Measurements from ENCODE around the gene WNT7B. TPM values are rescaled to one million over a fixed set of nuclear protein-coding genes. Genes with fewer than 3 reads are reported as not detected.

WNT7B gene
- total RNA-seq, 4 donors from 2014 or later, result not detected

DNA sequence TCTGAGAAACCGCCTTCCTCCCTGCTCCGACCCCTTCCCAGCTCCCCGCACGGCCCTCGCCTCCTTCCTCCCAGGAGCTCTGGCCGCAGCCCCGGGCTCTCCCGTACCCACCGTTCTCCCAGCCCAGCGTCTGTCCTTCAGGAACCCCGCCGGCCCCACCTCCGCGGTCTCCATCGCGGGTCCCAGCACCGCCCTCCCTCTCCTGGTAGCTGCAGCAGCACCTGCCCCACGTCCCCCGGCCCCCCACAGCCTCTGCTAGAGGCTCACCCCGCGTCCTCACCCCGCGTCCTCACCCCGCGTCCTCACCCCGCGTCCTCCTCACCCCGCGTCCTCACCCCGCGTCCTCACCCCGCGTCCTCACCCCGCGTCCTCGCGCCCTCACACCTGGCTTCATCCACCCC, 85.9 kb downstream of the WNT7B start:
- no peak for TF ChIP-seq POLR2A (IDR thresholded peaks at IDR 0.05)
- TF ChIP-seq, protein P1, sequence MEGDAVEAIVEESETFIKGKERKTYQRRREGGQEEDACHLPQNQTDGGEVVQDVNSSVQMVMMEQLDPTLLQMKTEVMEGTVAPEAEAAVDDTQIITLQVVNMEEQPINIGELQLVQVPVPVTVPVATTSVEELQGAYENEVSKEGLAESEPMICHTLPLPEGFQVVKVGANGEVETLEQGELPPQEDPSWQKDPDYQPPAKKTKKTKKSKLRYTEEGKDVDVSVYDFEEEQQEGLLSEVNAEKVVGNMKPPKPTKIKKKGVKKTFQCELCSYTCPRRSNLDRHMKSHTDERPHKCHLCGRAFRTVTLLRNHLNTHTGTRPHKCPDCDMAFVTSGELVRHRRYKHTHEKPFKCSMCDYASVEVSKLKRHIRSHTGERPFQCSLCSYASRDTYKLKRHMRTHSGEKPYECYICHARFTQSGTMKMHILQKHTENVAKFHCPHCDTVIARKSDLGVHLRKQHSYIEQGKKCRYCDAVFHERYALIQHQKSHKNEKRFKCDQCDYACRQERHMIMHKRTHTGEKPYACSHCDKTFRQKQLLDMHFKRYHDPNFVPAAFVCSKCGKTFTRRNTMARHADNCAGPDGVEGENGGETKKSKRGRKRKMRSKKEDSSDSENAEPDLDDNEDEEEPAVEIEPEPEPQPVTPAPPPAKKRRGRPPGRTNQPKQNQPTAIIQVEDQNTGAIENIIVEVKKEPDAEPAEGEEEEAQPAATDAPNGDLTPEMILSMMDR (IDR thresholded peaks at IDR 0.05), result no peak
- no peak for DNase-seq
- Histone ChIP-seq H3K27ac (no peak overlapping the region), H3K27me3 (no peaks in the 10 kb centered on the region), H3K9me3 (no peaks in the 10 kb centered on the region), H3K36me3 (no peaks in the 10 kb centered on the region), H3K4me3 (no peak overlapping the region), H3K4me1 (no peaks in the 10 kb centered on the region)

DNA sequence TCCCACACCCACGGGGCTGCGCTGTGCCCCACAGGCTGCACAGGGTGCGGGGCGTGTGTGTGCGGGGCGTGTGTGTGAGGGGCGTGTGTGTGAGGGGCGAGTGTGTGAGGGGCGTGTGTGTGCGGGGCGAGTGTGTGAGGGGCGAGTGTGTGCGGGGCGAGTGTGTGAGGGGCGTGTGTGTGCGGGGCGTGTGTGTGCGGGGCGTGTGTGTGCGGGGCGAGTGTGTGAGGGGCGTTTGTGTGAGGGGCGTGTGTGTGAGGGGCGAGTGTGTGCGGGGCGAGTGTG, 86.7 kb downstream of the WNT7B start:
- Histone ChIP-seq H3K27me3 (no peaks in the 10 kb centered on the region), H3K9me3 (no peaks in the 10 kb centered on the region)

DNA sequence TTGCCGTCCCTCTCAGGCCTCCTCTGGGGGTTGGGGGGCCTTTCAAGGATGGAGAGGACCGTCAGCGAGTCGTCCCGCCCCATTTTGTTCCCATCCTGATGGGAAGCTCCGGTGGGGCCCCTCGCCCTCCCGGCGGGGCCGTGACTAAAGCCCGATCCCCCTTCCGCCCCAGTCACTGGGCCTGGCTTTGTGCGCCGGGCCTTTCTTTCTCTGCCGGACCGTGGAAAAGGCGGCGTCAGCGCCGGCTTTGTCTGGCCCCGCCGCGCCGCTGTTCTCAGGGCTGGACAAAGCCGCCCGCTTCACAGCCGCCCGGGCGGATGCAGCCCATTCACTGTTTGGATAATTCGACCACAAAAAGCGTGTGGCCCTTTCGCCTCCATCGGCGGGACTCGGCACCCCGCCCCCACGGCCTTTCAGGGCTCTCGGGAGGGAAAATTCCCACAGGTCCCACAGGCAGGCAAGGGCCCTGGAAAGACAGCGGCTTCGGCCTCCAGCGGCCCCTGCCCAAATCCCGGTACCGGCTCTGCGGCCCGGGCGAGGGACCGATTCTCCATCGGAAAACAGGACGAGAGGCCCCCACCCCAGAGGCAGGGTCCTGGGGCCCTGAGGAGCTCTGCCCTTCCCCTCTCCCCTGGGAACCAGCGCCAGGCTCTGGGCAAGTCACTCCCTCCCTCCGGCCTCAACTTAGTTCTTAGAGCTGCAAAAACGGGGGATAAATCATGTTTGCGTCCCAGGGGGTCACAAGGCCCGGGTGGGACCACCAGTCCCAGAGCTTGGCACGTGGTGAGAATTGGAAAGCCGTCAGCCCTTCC, 87.2 kb downstream of the WNT7B start:
- no peak for TF ChIP-seq POLR2A (IDR thresholded peaks at IDR 0.05)
- TF ChIP-seq, protein P1 (IDR thresholded peaks at IDR 0.05), result no peak
- Histone ChIP-seq H3K27me3 (no peaks in the 10 kb centered on the region), H3K36me3 (no peaks in the 10 kb centered on the region), H3K4me1 (no peaks in the 10 kb centered on the region), H3K4me3 (no peak overlapping the region), H3K27ac (no peak overlapping the region), H3K9me3 (no peaks in the 10 kb centered on the region)
- DNase-seq, result no peak

More for the DNA sequence above, 86.7 kb downstream of the WNT7B start:
- Histone ChIP-seq H3K4me1 (no peaks in the 10 kb centered on the region), H3K36me3 (no peaks in the 10 kb centered on the region), H3K4me3 (no peak overlapping the region), H3K27ac (no peak overlapping the region)
- no peak for DNase-seq
- TF ChIP-seq, protein P1 (IDR thresholded peaks at IDR 0.05), result no peak
- TF ChIP-seq POLR2A (IDR thresholded peaks at IDR 0.05), result no peak

DNA sequence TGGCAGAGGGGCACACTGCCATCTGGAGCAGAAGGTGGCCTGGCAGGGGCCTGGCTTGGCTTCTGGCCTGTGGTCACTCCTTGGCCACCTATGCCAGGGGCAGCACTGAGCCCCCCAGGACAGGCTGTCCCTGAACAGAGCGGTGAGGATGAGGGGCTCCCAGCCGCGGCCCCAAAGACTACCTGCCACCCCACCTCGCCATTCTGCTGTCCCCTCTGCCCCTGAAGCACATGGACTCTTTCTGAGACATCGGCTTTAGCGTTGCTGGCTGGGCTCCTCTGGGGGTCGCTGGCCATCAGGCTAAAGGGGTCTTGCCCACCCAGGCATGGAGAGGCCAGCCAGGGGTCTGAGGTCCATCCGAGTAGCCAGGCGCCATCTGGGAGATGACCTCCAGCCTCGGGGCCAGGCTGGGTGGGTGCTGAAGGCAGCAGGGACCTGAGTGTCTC, 87.8 kb downstream of the WNT7B start:
- no peaks in the 10 kb centered on the region for H3K4me1 ChIP-seq
- H3K27ac ChIP-seq, result no peak overlapping the region
- no peaks in the 10 kb centered on the region for H3K27me3 ChIP-seq

DNA sequence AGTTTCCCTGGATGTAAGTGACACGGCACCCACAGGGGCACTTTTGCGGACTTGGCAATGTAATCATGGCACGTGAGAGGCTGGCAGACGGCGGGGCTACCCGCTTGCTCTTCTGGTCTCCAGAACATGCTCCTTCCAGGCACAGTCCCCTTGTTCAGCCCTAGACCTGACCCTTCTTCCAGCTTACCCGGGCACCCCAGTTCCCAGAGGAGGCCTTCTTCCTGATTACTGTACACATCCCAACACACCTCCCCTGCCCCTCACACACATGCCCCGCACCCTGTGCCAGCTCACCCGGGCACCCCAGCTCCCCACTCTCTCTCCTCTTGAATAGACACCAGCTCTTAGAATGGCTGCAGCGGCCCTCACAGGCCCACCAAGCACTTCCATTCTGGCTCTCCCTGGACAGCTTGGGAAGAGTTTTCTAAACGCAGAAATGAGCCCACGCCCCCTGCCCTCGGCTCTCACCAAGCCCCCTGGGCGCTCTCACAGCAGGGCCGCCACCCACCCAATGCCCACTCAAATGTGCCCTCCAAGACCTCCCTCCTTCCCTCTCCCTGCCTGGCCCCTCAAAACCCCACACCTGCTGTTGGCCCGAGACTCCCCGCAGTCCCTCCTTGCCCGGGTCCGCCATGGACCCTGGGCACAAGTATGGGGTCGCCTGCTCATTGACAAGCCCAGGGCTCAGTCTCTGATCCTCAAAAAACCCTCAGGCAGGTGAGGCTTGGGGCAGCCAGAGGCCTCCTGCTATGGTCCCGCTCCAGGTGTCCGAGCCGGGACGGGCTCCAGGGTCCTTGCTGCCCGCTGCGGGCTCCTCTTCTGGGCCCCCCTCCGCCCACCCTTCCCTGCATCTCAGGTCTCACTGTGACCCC, 88.5 kb downstream of the WNT7B start:
- Histone ChIP-seq H3K27ac (no peak overlapping the region), H3K9me3 (no peaks in the 10 kb centered on the region), H3K36me3 (no peaks in the 10 kb centered on the region), H3K27me3 (no peaks in the 10 kb centered on the region), H3K4me1 (no peaks in the 10 kb centered on the region), H3K4me3 (no peak overlapping the region)
- DNase-seq, result no peak
- TF ChIP-seq, protein P1 (IDR thresholded peaks at IDR 0.05), result no peak
- no peak for TF ChIP-seq POLR2A (IDR thresholded peaks at IDR 0.05)

More for the DNA sequence above, 87.8 kb downstream of the WNT7B start:
- Histone ChIP-seq H3K36me3 (no peaks in the 10 kb centered on the region), H3K4me3 (no peak overlapping the region), H3K9me3 (no peaks in the 10 kb centered on the region)
- TF ChIP-seq, protein P1 (IDR thresholded peaks at IDR 0.05), result no peak
- no peak for TF ChIP-seq POLR2A (IDR thresholded peaks at IDR 0.05)
- no peak for DNase-seq

Data from Peyer's patch (tissue), 4 donors.